GM12873 (cell line): Measurements from ENCODE around the gene DNAJB8.

ENCODE experiments used
- CTCF ChIP-seq: IDR thresholded peaks from 2 replicates; pipeline ENCODE4 v1.5.1; 2012; ENCODE audit warnings: low read depth, mild to moderate bottlenecking, moderate library complexity, low read length, control low read depth; ENCODE audit not compliant: insufficient read depth; ENCODE audit errors: missing control alignments

Gene DNAJB8

GRCh38 chr3:128466840-128467541, at the start of gene DNAJB8:
DNAJB8 (minus strand) TSS chr3:128466890; CDS start chr3:128463245, 3,645 bp downstream.
- no peak for TF ChIP-seq CTCF

GRCh38 chr3:128515967-128516366, 49.3 kb upstream of the DNAJB8 start:
- no peak for TF ChIP-seq CTCF

- no peak for TF ChIP-seq CTCF
Observed at GRCh38 chr3:128508852-128509251, 42.2 kb upstream of the DNAJB8 start.

GRCh38 chr3:128506754-128507153, 40.1 kb upstream of the DNAJB8 start:
- no peak for TF ChIP-seq CTCF

GRCh38 chr3:128505771-128506170, 39.1 kb upstream of the DNAJB8 start:
- TF ChIP-seq CTCF = no peak

- no peak for TF ChIP-seq CTCF
Observed at GRCh38 chr3:128504963-128505730, 38.5 kb upstream of the DNAJB8 start.

GRCh38 chr3:128504533-128504915, 37.8 kb upstream of the DNAJB8 start:
- no peak for TF ChIP-seq CTCF
